VCaP (cell line): ENCODE data around the gene BRAT1.

Experiments
- H3K27ac ChIP-seq: fragments of 450-650 bp; 2 replicates; pipeline ENCODE4 v1.5.1; 2017
- TF ChIP-seq, protein P1 (sequence below): fragments of 450-650 bp; conservative IDR thresholded peaks from 2 replicates; pipeline ENCODE4 v1.5.1; 2017; ENCODE audit warnings: mild to moderate bottlenecking, moderate library complexity

The BRAT1 gene

DNA sequence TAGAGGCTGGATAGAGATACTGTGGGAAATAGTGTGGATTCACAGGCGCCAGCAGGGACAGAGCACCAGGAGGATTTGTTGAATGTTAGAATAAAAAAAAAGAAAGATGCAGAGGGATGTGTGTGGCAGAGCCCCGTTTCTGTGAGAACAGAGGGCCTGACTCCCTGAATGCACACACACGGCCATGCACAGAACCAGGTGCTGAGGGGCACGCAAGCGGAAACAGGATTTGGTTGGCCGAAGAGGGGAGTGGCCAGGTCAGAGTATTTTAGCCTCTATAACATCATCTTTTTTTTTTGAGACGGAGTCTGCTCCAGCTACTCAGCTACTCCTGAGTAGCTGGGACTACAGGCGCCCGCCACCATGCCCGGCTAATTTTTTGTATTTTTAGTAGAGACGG is 25.3 kb upstream of the BRAT1 start:
- TF ChIP-seq, protein P1, sequence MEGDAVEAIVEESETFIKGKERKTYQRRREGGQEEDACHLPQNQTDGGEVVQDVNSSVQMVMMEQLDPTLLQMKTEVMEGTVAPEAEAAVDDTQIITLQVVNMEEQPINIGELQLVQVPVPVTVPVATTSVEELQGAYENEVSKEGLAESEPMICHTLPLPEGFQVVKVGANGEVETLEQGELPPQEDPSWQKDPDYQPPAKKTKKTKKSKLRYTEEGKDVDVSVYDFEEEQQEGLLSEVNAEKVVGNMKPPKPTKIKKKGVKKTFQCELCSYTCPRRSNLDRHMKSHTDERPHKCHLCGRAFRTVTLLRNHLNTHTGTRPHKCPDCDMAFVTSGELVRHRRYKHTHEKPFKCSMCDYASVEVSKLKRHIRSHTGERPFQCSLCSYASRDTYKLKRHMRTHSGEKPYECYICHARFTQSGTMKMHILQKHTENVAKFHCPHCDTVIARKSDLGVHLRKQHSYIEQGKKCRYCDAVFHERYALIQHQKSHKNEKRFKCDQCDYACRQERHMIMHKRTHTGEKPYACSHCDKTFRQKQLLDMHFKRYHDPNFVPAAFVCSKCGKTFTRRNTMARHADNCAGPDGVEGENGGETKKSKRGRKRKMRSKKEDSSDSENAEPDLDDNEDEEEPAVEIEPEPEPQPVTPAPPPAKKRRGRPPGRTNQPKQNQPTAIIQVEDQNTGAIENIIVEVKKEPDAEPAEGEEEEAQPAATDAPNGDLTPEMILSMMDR: no peak
- no peak overlapping the region for H3K27ac ChIP-seq

DNA sequence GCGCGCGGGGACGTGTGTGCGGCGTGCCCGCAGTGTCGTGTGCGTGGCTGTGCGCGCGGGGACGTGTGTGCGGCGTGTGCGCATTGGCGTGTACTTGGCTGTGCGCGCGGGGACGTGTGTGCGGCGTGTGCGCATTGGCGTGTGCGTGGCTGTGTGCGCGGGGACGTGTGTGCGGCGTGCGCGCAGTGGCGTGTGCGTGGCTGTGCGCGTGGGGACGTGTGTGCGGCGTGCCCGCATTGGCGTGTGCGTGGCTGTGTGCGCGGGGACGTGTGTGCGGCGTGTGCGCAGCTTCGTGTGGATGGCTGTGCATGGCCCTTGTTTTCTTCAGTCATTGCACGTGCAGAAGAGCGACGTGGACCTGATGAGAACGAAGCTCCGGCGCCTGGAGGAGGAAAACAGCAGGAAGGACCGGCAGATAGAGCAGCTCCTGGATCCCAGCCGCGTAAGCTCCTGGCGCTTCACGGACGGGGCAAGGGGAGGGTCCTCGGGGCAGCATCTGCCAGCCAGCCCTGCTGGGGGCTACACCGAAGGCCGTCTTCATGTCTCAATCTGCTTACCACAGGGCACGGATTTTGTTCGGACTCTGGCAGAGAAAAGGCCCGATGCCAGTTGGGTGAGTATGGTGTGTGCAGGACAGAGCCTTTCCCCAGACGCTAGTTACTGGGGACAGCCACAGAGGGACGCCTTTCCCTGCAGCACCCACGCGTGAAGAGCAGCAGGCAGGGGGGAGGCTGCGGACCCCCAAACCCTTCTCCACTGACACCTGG is 22.8 kb upstream of the BRAT1 start:
- H3K27ac ChIP-seq: no peak overlapping the region
- TF ChIP-seq, protein P1: no peak

DNA sequence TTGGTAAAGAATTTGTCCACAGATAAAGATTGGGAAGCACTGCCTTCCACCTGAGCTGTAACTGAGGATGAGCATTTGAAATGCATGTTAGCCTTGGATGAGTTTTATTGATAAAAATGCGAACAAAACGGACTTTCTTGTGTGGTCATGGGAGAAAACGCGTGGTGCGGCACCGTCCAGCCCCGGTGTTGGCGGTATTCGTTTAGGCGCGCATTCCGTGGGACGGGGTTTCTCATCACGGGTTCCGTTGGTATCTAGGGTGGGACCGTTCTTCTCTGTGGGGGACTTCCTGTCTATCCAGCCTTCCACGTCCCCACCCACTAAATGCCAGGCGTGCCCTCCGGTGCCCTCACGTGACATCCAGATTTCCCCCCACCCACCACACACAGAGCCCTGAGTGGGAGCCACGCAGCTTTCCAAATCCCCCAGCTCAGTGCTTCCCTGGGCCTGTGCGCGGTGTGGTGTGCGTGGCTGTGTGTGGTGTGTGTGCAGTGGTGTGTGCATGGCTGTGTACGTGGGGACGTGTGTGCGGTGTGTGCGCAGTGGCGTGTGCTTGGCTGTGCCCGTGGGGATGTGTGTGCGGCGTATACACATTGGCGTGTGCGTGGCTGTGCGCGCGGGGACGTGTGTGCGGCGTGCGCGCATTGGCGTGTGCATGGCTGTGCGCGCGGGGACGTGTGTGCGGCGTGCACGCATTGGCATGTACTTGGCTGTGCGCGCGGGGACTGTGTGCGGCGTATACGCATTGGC is 21.6 kb upstream of the BRAT1 start:
- TF ChIP-seq, protein P1: no peak

DNA sequence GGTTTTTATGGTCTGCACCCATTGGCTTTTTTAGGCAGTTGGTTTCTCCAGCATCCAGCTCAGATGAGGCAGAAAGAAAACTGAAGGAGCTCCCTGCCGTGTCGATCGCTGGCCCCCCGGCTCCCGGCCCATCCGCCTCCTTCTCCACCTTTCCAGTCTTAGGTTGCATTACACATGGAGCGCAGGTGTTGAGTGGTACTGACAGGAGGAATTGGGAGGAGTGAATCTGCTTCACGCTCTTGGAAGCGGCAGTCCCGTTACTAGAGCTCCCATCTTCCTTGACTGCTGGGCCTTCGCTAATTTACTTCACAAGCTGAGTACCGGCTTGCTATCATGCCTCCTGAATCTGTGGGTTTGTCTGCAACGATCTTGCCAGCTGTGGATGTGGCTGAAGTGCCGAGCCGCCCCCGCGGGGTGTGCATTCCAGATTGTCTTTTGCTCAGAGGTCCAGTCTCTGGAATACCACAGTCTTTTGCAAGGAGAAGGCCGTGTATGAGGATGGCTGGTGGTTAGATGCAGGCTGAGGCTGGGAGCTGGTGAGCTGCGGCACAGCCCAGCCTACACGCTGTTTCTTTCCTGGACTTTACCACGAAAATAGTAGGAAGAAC is 20.5 kb upstream of the BRAT1 start:
- H3K27ac ChIP-seq: no peak overlapping the region
- TF ChIP-seq, protein P1: no peak

More for the DNA sequence above, 21.6 kb upstream of the BRAT1 start:
- no peak overlapping the region for H3K27ac ChIP-seq

DNA sequence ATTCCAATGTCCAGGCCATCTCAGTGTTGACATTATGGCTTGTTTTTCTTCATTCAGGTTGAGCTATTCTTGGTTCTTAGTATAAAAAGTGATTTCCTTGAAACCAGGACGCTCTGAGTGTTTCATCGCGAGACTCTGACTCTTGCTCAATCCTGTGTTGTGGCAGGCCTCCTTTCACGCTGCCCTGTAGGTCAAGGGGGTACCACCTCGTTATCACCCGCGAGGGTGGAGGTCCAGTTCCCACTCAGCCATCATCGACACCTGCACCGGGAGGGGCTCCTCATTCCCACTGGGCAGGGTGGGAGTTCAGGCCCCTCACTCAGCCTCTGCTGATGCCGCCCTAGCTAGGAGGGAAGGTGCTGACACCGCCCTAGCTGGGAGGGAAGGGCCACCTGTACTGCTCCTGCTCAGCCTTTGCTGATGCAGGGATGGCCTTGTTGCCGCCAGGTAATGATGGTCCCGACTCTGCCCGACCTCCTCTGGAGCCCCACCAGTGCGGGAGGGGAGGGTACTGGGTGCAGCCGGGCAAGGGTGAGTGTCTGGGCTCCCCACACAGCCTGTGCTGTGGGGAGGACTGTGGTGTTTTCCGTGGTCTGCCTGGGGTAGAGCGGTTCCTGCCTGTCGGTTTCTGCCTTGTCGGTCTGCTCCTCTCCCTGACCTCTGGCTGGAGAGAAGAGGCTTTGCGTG is 19.9 kb upstream of the BRAT1 start:
- TF ChIP-seq, protein P1: no peak
- H3K27ac ChIP-seq: no peak overlapping the region

DNA sequence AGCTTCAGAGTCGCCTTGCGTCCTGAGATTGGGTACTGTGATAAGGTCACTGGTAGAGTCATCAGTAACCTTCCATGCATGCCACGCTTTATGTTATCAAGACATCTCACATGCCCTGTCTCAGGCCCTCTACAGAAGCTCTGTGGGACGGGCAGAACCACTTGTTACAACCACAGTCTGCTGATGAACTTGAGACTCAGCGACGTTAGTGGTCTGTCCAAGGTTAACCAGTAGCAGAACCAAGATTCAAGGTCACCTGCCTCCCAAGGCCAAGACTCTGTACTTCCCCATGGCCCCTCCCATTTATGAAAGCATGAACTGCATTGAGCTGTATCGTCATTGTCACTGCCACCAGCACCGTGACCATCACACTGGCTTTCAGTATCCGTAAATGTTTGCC is 18.4 kb upstream of the BRAT1 start:
- no peak overlapping the region for H3K27ac ChIP-seq
- TF ChIP-seq, protein P1: no peak
